Erythroblast (primary cell): ENCODE measurements around the gene STIM2.

Experiments
- GATA1 ChIP-seq: IDR thresholded peaks from 2 replicates; pipeline ENCODE4 v1.6.1; 2011; ENCODE audit warnings: low read depth, mild to moderate bottlenecking, control low read depth, low read length, moderate library complexity
- POLR2A ChIP-seq: IDR thresholded peaks from 2 replicates; pipeline ENCODE4 v1.6.1; 2011; ENCODE audit warnings: mild to moderate bottlenecking, low read length

DNA sequence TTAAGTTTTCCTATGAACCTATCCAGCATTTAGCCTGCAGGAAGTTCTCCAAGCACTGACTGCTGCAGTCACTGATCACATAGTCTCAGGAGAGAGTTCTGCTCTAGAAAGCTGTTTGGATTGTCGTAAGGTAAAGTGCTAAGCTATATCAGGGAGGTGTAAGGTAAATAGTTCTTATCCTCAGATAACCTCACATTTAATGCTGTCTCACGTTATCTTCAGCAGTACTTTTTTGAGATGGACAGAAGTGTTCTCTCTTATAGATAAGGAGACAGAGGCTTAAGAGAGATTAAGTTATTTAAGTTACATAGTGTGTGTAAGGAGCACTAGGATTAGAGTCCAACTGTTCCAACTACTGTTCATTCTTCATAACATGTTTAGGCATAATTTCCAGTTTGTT, 77.9 kb downstream of the STIM2 start:
- TF ChIP-seq POLR2A (no peak), GATA1 (no peak)
